GM12891 (cell line): ENCODE measurements around the gene MUL1.

Experiments
- POLR2A ChIP-seq: IDR thresholded peaks from 2 replicates; pipeline ENCODE4 v1.6.1; 2011; ENCODE audit warnings: low read depth, low read length, control low read depth
- POLR2AphosphoS5 ChIP-seq: IDR thresholded peaks from 2 replicates; pipeline ENCODE4 v1.6.1; 2011; ENCODE audit warnings: low read depth, low read length, control low read depth
- TAF1 ChIP-seq: IDR thresholded peaks from 2 replicates; pipeline ENCODE4 v1.6.1; 2011; ENCODE audit warnings: low read depth, low read length, control low read depth

GRCh38 chr1:20491178-20491577 lies 16.8 kb downstream of the MUL1 start:
- no peak for TF ChIP-seq POLR2AphosphoS5
- no peak for TF ChIP-seq POLR2A
- TF ChIP-seq TAF1, result no peak
